MV-4-11 (cell line): Measurements from ENCODE around the gene CAPN12.

ENCODE experiments used
- DNase-seq: peaks from one replicate; lab custom pipeline; 2025; lab: John Stamatoyannopoulos, UW

The CAPN12 gene

GRCh38 chr19:38709671-38710415, 34.4 kb downstream of the CAPN12 start:
- no peak for DNase-seq

GRCh38 chr19:38709119-38709518, 35.2 kb downstream of the CAPN12 start:
- DNase-seq: no peak

GRCh38 chr19:38708413-38709024, 35.8 kb downstream of the CAPN12 start:
- no peak for DNase-seq

- peak; percentile 48 for DNase-seq
Observed at GRCh38 chr19:38707512-38708114, 36.7 kb downstream of the CAPN12 start.

- peak; percentile 65 for DNase-seq
Observed at GRCh38 chr19:38706792-38707511, 37.3 kb downstream of the CAPN12 start.

- DNase-seq: no peak
Observed at GRCh38 chr19:38705197-38706019, 38.9 kb downstream of the CAPN12 start.

GRCh38 chr19:38704488-38705026, 39.7 kb downstream of the CAPN12 start:
- DNase-seq: no peak

- no peak for DNase-seq
Observed at GRCh38 chr19:38703509-38703908, 40.8 kb downstream of the CAPN12 start.

- no peak for DNase-seq
Observed at GRCh38 chr19:38702278-38702677, 42.0 kb downstream of the CAPN12 start.

GRCh38 chr19:38701455-38702063, 42.7 kb downstream of the CAPN12 start:
- DNase-seq: no peak

GRCh38 chr19:38700902-38701454, 43.3 kb downstream of the CAPN12 start:
- DNase-seq: no peak

- no peak for DNase-seq
Observed at GRCh38 chr19:38700350-38700901, 43.8 kb downstream of the CAPN12 start.

- no peak for DNase-seq
Observed at GRCh38 chr19:38699647-38700349, 44.5 kb downstream of the CAPN12 start.

GRCh38 chr19:38699027-38699346, 45.3 kb downstream of the CAPN12 start:
- DNase-seq: no peak

- DNase-seq: no peak
Observed at GRCh38 chr19:38698225-38699026, 45.8 kb downstream of the CAPN12 start.

GRCh38 chr19:38697641-38698071, 46.6 kb downstream of the CAPN12 start:
- no peak for DNase-seq

GRCh38 chr19:38697197-38697596, 47.1 kb downstream of the CAPN12 start:
- no peak for DNase-seq

- DNase-seq: no peak
Observed at GRCh38 chr19:38696729-38697055, 47.6 kb downstream of the CAPN12 start.
